HUES6 (cell line): ENCODE data around the gene PLEKHS1.

Source experiments
- H3K27ac ChIP-seq: 2 replicates; pipeline ENCODE4 v1.7.0; 2013; ENCODE audit warnings: low read depth, mild to moderate bottlenecking, low read length, inconsistent platforms
- H3K27me3 ChIP-seq: 2 replicates; pipeline ENCODE4 v1.6.1; 2013; ENCODE audit warnings: low read length; ENCODE audit not compliant: control insufficient read depth, insufficient read depth
- H3K36me3 ChIP-seq: 2 replicates; pipeline ENCODE4 v1.6.1; 2013; ENCODE audit warnings: low read length; ENCODE audit not compliant: control insufficient read depth, insufficient read depth
- H3K4me1 ChIP-seq: 2 replicates; pipeline ENCODE4 v1.6.1; 2013; ENCODE audit warnings: low read length; ENCODE audit not compliant: control insufficient read depth, insufficient read depth
- H3K4me3 ChIP-seq: 2 replicates; pipeline ENCODE4 v1.5.1; 2013; ENCODE audit warnings: low read depth, low read length
- H3K9ac ChIP-seq: one replicate; pipeline ENCODE4 v1.6.1; 2013; ENCODE audit warnings: mild to moderate bottlenecking, low read length
- H3K9me3 ChIP-seq: 2 replicates; pipeline ENCODE4 v1.6.1; 2013; ENCODE audit warnings: low read depth, low read length; ENCODE audit not compliant: control insufficient read depth, insufficient read depth

The PLEKHS1 gene

DNA sequence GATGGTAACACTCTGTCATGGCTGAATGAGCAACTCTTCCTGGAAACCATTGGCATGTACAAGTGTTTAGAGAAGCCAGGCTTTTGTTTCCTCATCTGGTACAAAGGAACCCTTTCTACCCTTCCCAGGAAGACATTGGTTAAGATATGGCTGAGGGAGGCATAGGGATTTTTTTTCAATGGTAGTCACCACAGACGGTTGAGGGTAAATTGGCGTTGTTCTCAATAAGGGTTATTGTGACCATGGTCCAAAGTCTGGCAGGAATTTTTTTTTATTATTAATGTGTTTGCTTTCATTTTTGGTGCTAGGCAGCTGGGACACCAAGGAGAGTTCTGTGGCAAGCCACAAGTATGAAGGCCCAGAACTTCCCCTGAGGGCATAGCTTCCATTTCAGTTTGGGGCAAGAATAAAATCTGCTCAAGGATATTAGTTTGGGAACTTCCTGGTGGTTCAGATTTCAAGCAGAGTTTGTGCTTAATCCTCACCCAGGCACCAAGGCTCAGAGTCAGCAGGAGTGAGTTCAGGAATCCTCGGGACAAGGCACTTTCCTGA lies at the start of gene PLEKHS1:
Gene PLEKHS1 (plus strand): TSS at position 502 of the 552 bp plus-strand sequence. CDS start 3,596 bp downstream, outside the sequence.
- Histone ChIP-seq H3K4me1 (no peaks in the 10 kb centered on the region; the same call in 1 of the 2 replicates), H3K27ac (no peak within 1 kb of the TSS), H3K27me3 (no peaks in the 10 kb centered on the region), H3K4me3 (no peak within 1 kb of the TSS), H3K36me3 (no peaks in the 10 kb centered on the region), H3K9me3 (no peaks in the 10 kb centered on the region), H3K9ac (no peak within 1 kb of the TSS)

DNA sequence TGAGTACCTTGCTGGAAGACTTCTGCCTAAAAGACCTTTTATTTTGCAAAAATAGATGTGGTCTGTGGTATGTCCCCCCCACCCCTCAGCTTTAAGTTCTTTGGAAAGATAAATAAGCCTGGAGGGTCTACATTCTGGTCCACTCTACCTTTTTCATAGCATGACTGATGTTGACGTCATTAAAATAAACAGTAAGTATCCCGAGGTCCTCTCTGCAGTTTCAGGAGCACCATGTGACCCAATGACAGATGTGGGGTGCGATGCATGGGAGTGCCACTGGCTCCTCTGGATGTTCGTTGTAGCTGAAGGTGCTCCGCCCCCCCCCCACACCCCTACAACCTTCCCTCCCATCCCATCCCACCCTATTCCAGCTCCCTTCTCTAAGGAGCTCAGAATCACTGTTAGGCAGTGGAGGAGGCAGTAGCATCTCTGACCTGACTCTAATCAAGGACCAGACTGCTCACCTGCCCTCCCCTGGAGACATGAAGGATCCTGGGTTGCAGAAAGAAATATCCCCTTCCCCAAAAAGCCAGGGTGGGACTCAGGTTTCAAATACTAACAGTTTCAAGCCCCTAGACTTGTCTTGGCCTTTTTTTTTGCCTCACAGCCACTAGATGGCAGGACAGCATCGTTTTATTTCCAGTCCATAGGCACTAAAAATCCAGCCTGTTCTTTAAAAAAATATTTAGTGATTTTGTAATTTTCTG lies 46.7 kb upstream of the PLEKHS1 start:
- no peak overlapping the region for H3K4me3 ChIP-seq
- no peaks in the 10 kb centered on the region for H3K36me3 ChIP-seq
- H3K27ac ChIP-seq = no peak overlapping the region
- H3K9ac ChIP-seq = no peak overlapping the region
- H3K4me1 ChIP-seq = peaks cover 22% of the 10 kb centered on the region
- no peaks in the 10 kb centered on the region for H3K27me3 ChIP-seq
- H3K9me3 ChIP-seq = no peaks in the 10 kb centered on the region

DNA sequence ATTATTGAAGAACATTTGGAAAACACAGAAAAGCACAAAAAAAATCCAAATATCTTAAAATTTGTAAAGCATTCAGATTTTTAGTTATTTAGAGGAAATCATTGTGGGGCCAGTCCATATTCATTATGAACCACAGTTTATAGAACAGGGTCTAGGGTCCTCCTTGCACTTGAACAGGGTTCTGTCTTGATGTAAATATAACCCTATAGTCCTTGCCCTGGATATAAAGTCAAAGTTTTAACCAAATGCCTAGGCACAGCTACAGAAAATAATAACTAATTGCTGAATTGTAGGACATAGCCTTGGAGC lies 46.2 kb upstream of the PLEKHS1 start:
- Histone ChIP-seq H3K36me3 (no peaks in the 10 kb centered on the region), H3K4me1 (peaks cover 27% of the 10 kb centered on the region), H3K9ac (no peak overlapping the region), H3K4me3 (no peak overlapping the region), H3K27me3 (no peaks in the 10 kb centered on the region), H3K27ac (no peak overlapping the region), H3K9me3 (no peaks in the 10 kb centered on the region)

DNA sequence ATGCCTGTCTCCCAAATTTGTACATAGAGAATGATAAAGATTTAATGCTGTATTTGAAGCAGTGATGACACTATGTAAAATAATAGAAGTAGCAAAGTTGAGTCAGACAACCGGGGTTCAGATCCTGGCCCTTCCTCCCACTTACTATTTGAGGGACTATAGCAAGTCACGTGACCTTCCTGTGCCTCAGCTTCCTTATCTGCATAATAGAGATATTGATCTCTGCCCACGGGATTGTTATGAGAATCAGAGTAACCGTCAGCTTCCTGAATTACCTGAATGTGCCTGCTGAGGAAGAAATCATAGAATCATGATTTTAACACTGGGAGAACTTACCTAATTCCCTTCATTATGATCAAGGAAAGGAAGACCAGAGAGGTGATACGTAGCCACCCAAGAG lies 44.9 kb upstream of the PLEKHS1 start:
- peaks cover 40% of the 10 kb centered on the region for H3K4me1 ChIP-seq
- H3K4me3 ChIP-seq = no peak overlapping the region
- H3K36me3 ChIP-seq = no peaks in the 10 kb centered on the region
- no peak overlapping the region for H3K9ac ChIP-seq
- no peaks in the 10 kb centered on the region for H3K27me3 ChIP-seq
- no peak overlapping the region for H3K27ac ChIP-seq
- no peaks in the 10 kb centered on the region for H3K9me3 ChIP-seq

DNA sequence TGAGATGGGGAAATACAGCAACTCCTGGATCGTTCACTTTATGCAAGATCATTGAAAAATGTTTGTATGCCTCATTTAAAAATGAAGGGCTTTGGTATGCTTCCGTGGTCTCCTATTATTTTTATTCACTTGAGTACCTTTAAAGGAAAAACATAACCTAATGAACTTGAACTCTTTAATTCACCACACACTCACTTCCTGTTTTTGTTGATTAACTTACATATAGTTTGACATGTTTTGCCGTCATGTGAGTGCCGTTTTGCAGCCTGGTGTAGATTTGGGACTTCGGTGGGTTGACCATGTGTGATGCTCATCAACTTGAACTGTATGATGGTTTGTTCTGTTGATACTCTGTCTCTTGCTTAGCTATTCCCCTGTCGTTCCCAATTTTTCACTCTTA lies 42.8 kb upstream of the PLEKHS1 start:
- H3K36me3 ChIP-seq = no peaks in the 10 kb centered on the region
- no peaks in the 10 kb centered on the region for H3K9me3 ChIP-seq
- no peak overlapping the region for H3K9ac ChIP-seq
- no peaks in the 10 kb centered on the region for H3K27me3 ChIP-seq
- H3K4me1 ChIP-seq = peaks cover 47% of the 10 kb centered on the region
- H3K4me3 ChIP-seq = no peak overlapping the region
- H3K27ac ChIP-seq = no peak overlapping the region

DNA sequence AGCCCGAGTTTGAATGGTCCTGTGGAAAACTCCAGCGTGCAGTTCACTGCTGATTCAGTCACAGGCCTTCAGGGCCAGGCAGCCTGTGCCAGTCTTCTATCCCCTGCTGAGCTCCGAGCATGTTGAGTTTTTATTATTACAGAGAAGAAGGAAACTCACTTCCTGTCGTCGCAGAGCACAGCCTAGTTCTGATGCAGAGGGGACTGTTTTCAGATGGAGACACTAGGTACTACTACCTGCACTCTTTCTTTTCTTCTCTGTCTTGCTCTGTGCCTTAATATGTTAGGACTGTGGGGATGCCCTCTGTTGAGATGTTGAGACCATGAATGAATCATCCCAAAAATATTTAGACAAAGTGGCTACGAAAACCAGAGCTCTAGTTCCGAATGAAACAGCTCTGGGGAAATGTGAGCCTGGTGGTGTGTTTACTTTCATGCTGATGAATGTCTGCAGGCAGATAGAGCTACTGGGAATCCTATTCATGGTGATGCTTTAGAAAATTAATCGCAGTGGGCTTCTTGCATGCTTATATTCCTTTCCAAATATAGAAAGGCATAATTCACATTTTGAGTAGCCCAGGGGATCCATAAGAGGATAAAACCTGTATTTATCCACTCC lies 42.2 kb upstream of the PLEKHS1 start:
- H3K27ac ChIP-seq = no peak overlapping the region
- no peaks in the 10 kb centered on the region for H3K27me3 ChIP-seq
- no peak overlapping the region for H3K4me3 ChIP-seq
- H3K4me1 ChIP-seq = peaks cover 47% of the 10 kb centered on the region
- no peaks in the 10 kb centered on the region for H3K9me3 ChIP-seq
- no peaks in the 10 kb centered on the region for H3K36me3 ChIP-seq
- H3K9ac ChIP-seq = no peak overlapping the region

DNA sequence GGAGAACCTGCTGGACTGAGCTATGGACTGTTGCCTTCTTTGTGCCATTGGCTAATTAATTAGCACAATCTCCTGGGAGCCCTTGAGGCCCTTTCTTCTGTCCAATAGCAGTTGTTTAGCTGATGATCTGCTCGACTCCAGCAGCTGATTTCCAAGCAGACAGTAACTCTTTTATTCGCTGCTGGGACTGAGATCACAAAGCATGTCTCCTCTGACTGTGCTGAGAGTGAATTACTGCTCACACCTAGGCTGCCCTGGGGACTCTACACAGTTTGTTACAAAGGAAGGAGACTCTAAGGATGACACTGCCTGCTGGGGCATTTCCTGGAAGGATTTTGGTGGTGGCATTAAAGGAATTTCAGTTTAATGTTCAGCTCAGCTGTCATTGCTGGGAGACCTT lies 40.3 kb upstream of the PLEKHS1 start:
- no peaks in the 10 kb centered on the region for H3K36me3 ChIP-seq
- no peaks in the 10 kb centered on the region for H3K9me3 ChIP-seq
- H3K4me3 ChIP-seq = no peak overlapping the region
- H3K27ac ChIP-seq = no peak overlapping the region
- H3K9ac ChIP-seq = no peak overlapping the region
- H3K27me3 ChIP-seq = no peaks in the 10 kb centered on the region
- H3K4me1 ChIP-seq = peaks cover 38% of the 10 kb centered on the region

DNA sequence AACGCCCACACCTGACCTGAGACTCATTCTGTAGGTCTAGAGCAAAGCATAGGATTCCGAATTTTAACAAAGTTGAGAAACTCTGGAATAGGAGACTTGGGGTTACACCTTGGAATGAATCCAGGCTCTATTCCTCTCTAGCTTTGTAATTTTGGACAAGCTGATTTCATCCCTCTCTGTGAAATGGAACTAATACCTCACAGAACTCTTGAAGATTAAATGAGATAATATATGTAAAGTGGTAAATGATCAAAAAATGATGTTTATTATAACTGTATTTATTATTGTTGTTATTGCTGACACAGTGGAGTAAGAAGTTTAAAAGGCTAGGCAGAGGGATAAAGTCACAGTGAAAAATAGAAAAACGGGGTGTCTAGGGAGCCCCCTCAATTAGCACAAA lies 39.5 kb upstream of the PLEKHS1 start:
- Histone ChIP-seq H3K4me3 (no peak overlapping the region), H3K27ac (no peak overlapping the region), H3K27me3 (no peaks in the 10 kb centered on the region), H3K36me3 (no peaks in the 10 kb centered on the region), H3K9ac (no peak overlapping the region), H3K9me3 (no peaks in the 10 kb centered on the region), H3K4me1 (peaks cover 38% of the 10 kb centered on the region)

DNA sequence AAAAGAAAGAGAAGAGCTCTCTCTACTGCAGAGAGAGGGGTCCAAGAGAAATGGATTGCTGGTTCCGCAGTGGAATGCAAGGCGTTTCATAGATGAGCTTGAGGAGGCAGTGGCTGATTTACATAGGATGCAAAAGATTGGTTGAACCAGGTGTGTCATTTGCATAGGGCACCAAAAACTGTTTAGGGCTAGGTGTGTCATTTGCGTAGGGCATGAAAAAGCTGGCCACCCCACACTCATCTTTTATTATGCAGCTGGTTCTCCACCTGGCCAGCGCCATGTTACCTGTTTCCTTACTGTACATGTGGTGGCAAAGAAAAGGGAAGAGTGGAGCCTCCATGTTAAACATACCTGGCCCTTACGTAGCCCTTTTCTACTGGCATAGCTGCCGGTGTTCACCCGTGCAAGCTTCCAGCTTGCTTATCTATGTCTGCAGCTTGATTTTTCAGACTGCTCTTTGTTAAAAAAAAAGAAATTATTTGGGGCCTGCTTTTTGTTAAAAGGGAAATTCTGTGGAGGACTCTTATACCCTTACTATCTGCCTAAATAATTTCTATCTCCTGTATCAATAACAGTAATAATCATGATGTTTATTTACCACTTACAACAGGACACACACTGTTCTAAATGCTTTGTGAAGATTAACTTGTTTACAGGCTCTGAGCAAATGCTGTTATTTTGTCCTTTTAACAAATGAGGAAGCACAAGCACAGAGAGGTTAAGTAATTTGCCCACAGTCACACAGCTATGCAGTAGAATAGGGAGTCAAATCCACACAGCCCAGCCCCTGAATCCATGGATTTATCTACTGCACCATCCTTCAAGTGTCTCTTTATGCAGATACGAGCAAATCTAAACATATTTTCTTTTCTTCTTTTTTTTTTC lies 38.5 kb upstream of the PLEKHS1 start:
- H3K27ac ChIP-seq = no peak overlapping the region
- no peaks in the 10 kb centered on the region for H3K9me3 ChIP-seq
- H3K4me1 ChIP-seq = peaks cover 38% of the 10 kb centered on the region
- no peaks in the 10 kb centered on the region for H3K27me3 ChIP-seq
- no peaks in the 10 kb centered on the region for H3K36me3 ChIP-seq
- no peak overlapping the region for H3K9ac ChIP-seq
- H3K4me3 ChIP-seq = no peak overlapping the region

DNA sequence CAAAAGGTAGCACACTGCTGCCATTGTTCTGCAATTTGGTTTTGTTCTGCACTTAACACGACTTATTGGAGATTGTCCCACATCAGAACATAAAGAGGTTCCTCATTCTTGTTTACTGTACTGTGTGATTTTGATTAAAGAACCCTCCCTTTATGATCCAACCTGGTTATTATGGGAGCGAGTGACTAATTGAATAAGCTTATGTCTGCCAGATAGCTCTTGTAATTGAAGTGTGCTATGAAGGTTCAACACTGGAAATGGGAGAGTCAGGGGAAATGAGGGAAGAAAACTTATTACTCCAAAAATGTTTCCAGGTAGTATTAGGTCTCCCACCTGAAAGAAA lies 37.9 kb upstream of the PLEKHS1 start:
- no peak overlapping the region for H3K4me3 ChIP-seq
- H3K9me3 ChIP-seq = no peaks in the 10 kb centered on the region
- no peak overlapping the region for H3K9ac ChIP-seq
- no peaks in the 10 kb centered on the region for H3K36me3 ChIP-seq
- H3K27ac ChIP-seq = no peak overlapping the region
- H3K27me3 ChIP-seq = no peaks in the 10 kb centered on the region
- peaks cover 37% of the 10 kb centered on the region for H3K4me1 ChIP-seq
